HPDE6-E6E7 (cell line): Measurements from ENCODE around the gene MAPK4.
"Not testable (repeated sequence)": the region's sequence is repeated elsewhere in the genome, so short reads cannot be mapped to it uniquely, and the experiment has no call there.

Source experiments
- DNase-seq: peaks from one replicate; pipeline ENCODE4 v3.0.0; 2011; ENCODE audit warnings: missing footprints; ENCODE audit errors: extremely low spot score

MAPK4 gene

DNA sequence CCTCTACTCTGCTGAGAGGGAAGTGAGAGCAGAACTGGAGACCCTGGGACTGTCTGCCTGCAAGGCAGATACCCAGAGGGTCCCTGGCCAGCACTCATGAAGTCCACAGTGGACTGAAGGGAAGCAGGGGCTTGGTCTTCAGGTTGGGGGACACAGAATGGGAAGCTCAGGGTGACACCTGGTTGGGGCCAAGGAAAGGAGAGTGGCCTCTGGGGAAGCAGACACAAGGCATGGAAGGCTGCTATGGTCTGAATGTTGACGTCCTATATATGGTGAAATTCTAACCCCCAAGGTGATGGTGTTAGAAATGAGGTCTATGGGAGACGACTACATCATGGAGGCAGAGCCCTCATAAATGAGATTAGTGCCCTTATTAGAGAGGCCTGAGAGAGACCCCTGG, 190.7 kb downstream of the MAPK4 start:
- DNase-seq = no peak

DNA sequence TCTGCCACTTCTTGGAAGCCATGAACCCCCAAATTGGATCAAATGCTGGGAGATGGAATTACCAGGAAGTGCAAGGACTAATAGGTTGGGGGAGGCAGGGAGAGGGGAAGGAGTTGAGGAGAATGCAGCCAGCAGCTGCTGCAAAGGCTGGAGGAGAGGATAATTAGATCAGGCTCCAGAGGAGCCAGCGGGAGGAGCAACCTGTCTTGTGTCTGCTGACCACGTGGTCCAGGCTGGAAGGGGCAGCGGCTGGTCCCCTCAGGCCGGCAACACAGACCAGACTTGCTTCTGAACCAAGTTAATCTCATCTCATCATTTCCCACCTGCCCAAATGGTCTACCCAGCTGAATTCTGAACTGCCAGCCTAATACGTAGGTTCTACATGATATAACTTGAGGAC, 191.6 kb downstream of the MAPK4 start:
- DNase-seq = no peak

DNA sequence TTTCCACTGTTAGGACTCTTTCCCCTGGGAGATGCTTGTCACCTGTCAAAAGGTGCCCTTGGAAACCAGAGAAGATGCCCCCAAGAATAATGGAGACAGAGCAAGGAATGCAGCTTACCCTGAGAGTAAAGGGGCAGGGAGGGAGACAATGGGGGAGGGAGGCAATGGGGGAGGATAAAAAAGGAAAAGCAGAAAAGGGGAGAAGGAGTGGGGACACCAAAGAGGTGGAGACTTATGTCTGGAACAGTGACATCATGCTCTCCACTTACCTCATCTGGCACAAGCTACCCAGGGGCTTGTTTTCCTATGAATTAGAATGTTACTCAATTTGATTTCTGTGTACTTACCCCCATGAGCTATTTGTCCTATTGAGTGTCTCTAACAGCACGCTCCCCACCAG, 192.1 kb downstream of the MAPK4 start:
- DNase-seq = no peak

DNA sequence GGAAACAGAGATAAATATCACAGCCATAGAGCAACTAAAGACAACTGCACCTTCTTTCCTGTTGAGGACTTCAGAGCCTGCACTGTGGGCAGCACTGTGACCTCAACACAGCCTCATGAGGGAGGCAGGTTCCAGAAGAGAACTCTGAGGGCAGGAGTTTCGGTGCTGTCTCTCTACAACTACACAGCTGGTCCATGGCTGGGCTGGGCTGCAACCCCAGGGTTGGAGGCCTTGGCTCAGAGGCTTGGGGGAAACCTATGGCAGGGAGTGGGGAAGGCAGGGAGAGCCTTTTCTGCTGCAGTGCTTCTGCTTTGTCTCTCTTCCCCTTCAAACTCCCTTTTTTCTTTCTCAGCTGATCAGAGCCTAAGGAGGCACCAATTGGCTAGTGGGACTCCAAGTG, 193.4 kb downstream of the MAPK4 start:
- no peak for DNase-seq

GRCh38 chr18:50754297-50754696, 194.4 kb downstream of the MAPK4 start:
- no peak for DNase-seq

- no peak for DNase-seq
Measured at GRCh38 chr18:50757358-50757757, 197.5 kb downstream of the MAPK4 start.

DNA sequence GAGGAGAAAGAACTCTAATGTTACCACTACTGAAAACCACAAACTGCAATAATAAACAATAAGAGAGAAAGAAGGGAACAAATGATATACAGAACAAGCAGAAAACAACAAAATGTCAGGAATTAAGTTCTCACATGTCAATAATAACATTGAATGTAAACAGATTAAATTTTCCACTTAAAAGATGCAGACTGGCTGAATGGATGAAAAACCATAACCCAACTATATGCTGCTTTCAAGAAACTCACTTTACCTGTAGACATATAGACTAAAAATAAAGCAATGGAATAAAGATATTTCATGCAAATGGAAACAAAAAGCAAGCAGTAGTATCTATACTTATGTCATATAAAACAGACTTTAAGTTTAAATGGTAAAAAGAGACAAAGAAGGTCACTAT, 209.6 kb downstream of the MAPK4 start:
- DNase-seq = no peak

DNA sequence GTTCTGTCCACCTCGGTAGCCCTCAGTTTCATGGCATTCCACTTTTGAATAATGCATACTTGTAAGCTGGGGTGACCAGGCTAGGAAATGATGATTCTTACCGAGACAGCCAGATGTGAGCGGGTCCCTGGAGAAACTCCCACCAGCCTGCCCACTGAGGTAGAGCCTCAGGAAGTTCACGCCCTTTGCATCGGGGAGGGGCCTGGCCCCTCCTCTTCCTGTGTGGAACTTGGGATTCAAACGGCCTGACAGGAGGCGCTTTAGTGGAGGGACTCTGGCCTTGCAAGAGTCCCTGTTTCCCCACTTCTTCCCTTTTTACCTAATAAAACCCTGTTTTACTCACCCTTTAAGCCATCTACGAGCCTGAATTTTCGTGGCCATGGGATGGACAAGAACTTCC, 215.3 kb downstream of the MAPK4 start:
- no peak for DNase-seq

DNA sequence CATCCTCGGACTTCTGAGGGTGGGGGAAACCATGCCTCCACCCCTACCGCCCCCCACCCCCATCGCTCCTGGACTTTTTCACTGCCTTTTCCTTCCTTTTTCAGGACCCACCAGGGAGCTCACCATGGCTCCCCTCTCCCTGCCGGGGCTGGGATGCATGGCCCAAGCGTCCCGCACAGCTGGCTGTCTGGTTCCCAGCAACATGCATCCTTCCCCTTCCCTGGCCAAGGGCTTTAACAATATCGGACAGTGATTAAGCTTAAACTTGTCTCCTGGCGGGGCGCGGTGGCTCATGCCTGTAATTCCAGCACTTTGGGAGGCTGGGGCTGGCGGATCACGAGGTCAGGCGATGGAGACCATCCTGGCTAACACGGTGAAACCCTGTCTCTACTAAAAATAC, 215.8 kb downstream of the MAPK4 start:
- DNase-seq = no peak

DNA sequence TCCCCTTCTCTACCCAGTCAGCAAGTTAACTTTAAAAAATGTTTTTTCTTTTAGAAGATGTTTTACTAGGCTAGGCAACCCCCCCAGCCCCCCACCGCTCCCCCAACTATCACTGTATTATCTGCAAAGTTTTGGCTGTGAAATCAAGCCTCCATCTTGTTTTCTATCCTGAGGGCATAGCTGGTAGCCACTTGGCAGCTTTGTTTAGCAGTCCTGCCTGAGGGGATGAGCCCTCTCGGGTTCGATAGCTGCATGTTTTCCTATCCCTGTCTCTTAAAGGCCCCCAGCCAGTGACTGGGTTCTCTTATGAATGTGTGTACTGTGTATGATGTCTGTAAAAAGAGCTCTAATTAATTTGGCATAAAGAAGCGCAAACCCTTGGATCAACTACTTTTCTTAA, 216.5 kb downstream of the MAPK4 start:
- no peak for DNase-seq

DNA sequence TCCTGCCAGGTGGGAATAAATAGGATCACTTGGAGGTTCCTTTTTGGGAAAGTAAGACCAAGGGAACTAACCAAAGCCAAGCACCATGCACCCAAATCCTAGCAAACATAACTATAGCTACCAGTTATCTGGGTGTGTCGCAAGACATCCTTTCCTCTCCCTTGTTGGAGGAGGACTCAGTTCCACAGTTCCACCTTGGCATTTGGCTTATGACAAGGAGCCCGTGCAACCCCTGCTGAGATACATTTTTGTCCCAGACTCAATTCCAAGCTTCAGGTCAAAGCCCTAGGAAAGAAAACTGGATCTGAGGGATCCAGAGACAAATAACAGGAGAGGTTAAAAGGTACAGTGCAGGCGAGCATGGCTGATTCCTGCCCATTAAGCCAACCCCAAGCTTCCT, 219.1 kb downstream of the MAPK4 start:
- DNase-seq = not testable (repeated sequence)
